ENCODE results near the gene NAPB. TPM values are rescaled to one million over a fixed set of nuclear protein-coding genes. Genes with fewer than 3 reads are reported as not detected.

NAPB gene
- total and polyA plus RNA-seq, 10 of the 15 experiments (the other 5 are each of a cell fraction or from before 2014, with no cell fraction given) = 2.1 to 15.9 (median 7.2) TPM

DNA sequence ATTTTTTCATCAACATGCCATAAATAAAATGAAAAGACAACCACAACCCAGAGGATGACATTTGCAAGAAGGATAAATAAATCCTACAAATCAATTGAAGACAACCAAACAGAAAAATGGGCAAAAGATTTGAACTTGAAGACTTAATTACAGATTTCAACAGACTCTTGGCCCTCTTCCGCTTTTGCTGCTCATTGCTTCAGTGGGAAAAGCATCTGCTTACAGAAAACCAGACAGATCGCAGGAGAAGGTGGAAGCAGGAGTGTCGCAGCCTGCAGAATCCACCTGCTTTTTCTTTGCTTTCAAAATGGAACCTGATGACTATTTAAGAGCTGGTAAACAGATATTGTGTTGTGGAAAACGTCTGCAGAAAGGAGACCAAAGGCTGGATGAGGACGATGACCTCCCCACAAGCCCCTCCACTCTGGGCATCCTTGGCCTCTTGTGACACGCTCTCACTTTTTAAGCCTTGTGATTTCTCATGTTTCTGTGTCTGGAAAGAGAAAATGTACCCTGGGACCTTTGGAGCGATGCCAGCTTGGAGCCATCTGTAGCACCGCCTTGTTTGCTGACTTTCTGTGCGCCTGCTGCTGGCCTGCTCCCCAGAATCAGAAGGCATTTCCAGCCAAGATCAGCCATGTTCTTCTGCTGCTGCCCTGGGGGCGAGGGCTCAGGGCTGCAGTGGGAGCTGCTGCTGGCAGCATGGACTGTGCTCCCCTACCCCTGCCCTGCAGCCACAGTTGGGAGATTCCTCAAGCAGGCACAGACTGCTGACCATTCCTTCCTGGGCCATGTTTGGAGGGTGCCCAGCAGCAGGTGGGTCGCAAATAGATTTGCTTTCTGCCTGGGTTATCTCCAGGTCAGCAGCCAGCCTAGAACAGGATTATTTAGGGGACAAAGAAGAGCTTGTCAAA is 14.6 kb upstream of the NAPB start (continued):
- TF ChIP-seq MYB (IDR thresholded peaks at IDR 0.05; ENCODE audit: borderline replicate concordance, low read depth, low read length) = no peak
- TF ChIP-seq STAT1 (conservative IDR thresholded peaks at IDR 0.05) = no peak
- TF ChIP-seq HDGF (IDR thresholded peaks at IDR 0.05) = no peak
- no peak for TF ChIP-seq GATAD2B (conservative IDR thresholded peaks at IDR 0.05; ENCODE audit: low read depth)

DNA sequence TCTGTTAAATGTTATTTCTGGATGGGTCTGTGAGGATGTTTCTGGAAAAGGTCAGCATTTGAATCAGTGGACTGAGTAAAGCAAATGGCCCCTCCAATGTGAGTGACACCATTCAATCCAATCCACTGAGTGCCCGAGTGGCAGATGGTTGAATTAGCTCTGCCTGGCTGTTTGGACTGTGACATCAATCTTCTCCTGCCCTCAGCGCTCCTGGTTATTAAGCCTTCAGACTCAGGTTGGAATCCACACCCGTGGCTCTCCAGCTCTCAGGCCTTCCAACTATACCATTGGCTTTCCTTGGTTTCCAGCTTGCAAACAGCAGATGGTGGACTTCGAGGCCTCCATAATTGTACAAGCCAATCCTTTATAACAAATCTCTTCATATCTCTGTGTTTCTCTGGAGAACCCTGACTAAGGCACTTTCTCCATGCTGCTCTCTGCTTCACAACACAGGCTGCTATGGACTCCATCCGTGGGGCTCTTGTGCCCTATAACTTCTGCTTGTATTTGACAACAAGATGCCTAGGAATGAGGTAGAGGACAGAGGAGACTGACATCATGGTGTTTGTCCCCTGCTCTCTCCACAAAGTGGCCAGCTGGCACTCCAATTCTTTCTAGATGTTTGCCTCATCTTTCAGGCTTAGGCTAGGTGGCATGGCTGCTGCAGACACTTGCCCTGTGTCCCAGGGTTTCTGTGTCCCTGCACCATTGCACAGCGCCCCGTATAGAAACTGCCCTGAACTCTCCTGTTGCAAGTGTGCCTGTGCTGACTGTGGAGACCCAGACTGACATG is 13.4 kb upstream of the NAPB start:
- no TSS peak for BruUV-seq (replicated peaks)
- Histone ChIP-seq H3K4me3 (no peak overlapping the region), H3K4me1 (ENCODE audit: control insufficient read depth, insufficient read depth, low read length) (no peaks in the 10 kb centered on the region), H3K79me2 (ENCODE audit: control insufficient read depth, insufficient read depth, low read length) (no peaks in the 10 kb centered on the region), H4K20me1 (ENCODE audit: control insufficient read depth, insufficient read depth) (no peaks in the 10 kb centered on the region), H3K9me3 (replicated peaks; ENCODE audit: control insufficient read depth, insufficient read depth, low read length) (no peaks in the 10 kb centered on the region), H3K4me2 (ENCODE audit: control insufficient read depth, insufficient read depth) (no peak overlapping the region), H3K36me3 (ENCODE audit: control insufficient read depth in 2 of 2, insufficient read depth in 2 of 2, low read length in 1 of 2) (no peaks in the 10 kb centered on the region), H3K27me3 (replicated peaks in 1 of 2; ENCODE audit: control insufficient read depth in 2 of 2, insufficient read depth in 2 of 2, low read length in 1 of 2) (no peaks in the 10 kb centered on the region; a peak in 1 of 4 replicates), H2AFZ (ENCODE audit: control insufficient read depth, low read depth, low read length) (no peak overlapping the region), H3K27ac (ENCODE audit: control insufficient read depth, insufficient read depth) (no peak overlapping the region), H3K9ac (ENCODE audit: control insufficient read depth, insufficient read depth, low read length) (no peak overlapping the region)
- in situ Hi-C loops (cut with MboI) (loop anchor here (5.0 kb wide), 1 partner anchor 173 kb away; the partner anchor contains the start of gene CST9), intact Hi-C loops (cut with micrococcal nuclease; ENCODE audit: unreplicated experiment) (no loop called here)
- no peak for DNase-seq (ENCODE audit: low read depth, low spot score)
- 37% methylated on average over 7 of the region's 7 CpGs for WGBS (ENCODE audit: insufficient coverage, insufficient replicate concordance, low lambda C conversion rate, missing lambda C conversion rate)
- no peak for FAIRE-seq
- ChIA-PET SMC1A (ENCODE audit: uncharacterized antibody, unreplicated experiment) (interaction anchor here (1.0 kb wide), 1 partner anchor 20 kb away, joined by 3 read pairs; no protein-coding TSS in a partner anchor), RAD21 (ENCODE audit: unreplicated experiment) (no interaction called here), CTCF (interaction anchor here (0.7 to 2.0 kb wide), 3 partner anchors 9 to 12 kb away, joined by 3 to 7 read pairs (median 7); no protein-coding TSS in a partner anchor), POLR2A (no interaction called here)
- ATAC-seq = no peak
- TF ChIP-seq, protein P1, sequence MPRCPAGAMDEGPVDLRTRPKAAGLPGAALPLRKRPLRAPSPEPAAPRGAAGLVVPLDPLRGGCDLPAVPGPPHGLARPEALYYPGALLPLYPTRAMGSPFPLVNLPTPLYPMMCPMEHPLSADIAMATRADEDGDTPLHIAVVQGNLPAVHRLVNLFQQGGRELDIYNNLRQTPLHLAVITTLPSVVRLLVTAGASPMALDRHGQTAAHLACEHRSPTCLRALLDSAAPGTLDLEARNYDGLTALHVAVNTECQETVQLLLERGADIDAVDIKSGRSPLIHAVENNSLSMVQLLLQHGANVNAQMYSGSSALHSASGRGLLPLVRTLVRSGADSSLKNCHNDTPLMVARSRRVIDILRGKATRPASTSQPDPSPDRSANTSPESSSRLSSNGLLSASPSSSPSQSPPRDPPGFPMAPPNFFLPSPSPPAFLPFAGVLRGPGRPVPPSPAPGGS (IDR thresholded peaks at IDR 0.05; ENCODE audit: borderline replicate concordance, insufficient read depth, low read depth, low read length, poor library complexity, severe bottlenecking) = no peak
- TF ChIP-seq KAT2A (conservative IDR thresholded peaks at IDR 0.05; ENCODE audit: control insufficient read depth, low read depth, low read length) = no peak
- TF ChIP-seq JUNB (IDR thresholded peaks at IDR 0.05) = no peak
- no peak for TF ChIP-seq SUPT20H (IDR thresholded peaks at IDR 0.05; ENCODE audit: borderline replicate concordance, control insufficient read depth, low read depth, low read length)
- no peak for TF ChIP-seq TARDBP (IDR thresholded peaks at IDR 0.05; ENCODE audit: borderline replicate concordance)
- TF ChIP-seq BCL11A (IDR thresholded peaks at IDR 0.05; ENCODE audit: low read depth, low read length) = no peak
- TF ChIP-seq, protein P2, sequence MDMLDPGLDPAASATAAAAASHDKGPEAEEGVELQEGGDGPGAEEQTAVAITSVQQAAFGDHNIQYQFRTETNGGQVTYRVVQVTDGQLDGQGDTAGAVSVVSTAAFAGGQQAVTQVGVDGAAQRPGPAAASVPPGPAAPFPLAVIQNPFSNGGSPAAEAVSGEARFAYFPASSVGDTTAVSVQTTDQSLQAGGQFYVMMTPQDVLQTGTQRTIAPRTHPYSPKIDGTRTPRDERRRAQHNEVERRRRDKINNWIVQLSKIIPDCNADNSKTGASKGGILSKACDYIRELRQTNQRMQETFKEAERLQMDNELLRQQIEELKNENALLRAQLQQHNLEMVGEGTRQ (IDR thresholded peaks at IDR 0.05; ENCODE audit: borderline replicate concordance, low read depth, low read length) = no peak
- no peak for TF ChIP-seq SP1 (IDR thresholded peaks at IDR 0.05; ENCODE audit: low read depth, low read length)
- TF ChIP-seq KDM1A (IDR thresholded peaks at IDR 0.05; ENCODE audit: borderline replicate concordance) = no peak
- no peak for TF ChIP-seq RFX5 (IDR thresholded peaks at IDR 0.05; ENCODE audit: low read depth, low read length)
- TF ChIP-seq ZNF622 (IDR thresholded peaks at IDR 0.05) = no peak
- TF ChIP-seq GATAD2B (conservative IDR thresholded peaks at IDR 0.05; ENCODE audit: low read depth) = no peak
- TF ChIP-seq, protein P3, sequence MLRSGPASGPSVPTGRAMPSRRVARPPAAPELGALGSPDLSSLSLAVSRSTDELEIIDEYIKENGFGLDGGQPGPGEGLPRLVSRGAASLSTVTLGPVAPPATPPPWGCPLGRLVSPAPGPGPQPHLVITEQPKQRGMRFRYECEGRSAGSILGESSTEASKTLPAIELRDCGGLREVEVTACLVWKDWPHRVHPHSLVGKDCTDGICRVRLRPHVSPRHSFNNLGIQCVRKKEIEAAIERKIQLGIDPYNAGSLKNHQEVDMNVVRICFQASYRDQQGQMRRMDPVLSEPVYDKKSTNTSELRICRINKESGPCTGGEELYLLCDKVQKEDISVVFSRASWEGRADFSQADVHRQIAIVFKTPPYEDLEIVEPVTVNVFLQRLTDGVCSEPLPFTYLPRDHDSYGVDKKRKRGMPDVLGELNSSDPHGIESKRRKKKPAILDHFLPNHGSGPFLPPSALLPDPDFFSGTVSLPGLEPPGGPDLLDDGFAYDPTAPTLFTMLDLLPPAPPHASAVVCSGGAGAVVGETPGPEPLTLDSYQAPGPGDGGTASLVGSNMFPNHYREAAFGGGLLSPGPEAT (IDR thresholded peaks at IDR 0.05; ENCODE audit: low read depth) = no peak
- TF ChIP-seq FOXM1 (IDR thresholded peaks at IDR 0.05; ENCODE audit: low read depth, low read length) = no peak

Measured in GM12878 (cell line).